GM12865 (cell line): ENCODE data around the gene ZNF236.

ENCODE experiments used
- DNase-seq: peaks from one replicate; pipeline ENCODE4 v3.0.0; 2010; ENCODE audit warnings: low read depth
- H3K4me3 ChIP-seq: 2 replicates; pipeline ENCODE4 v1.5.1; 2011; ENCODE audit warnings: mild to moderate bottlenecking, low read depth, low read length, control low read depth
- CTCF ChIP-seq: IDR thresholded peaks from 2 replicates; pipeline ENCODE4 v1.5.1; 2011; ENCODE audit warnings: low read length, control low read depth, low read depth, inconsistent platforms; ENCODE audit not compliant: insufficient read depth; ENCODE audit errors: missing control alignments

Gene ZNF236

GRCh38 chr18:76991021-76991688, 168.8 kb downstream of the ZNF236 start:
- no peak for TF ChIP-seq CTCF
- H3K4me3 ChIP-seq, result no peak overlapping the region
- DNase-seq, result no peak

- DNase-seq, result no peak
- no peak for TF ChIP-seq CTCF
- H3K4me3 ChIP-seq, result no peak overlapping the region
These were observed 170.1 kb downstream of the ZNF236 start for GRCh38 chr18:76992226-76993084.

GRCh38 chr18:76993085-76993382, 170.7 kb downstream of the ZNF236 start:
- no peak overlapping the region for H3K4me3 ChIP-seq
- no peak for TF ChIP-seq CTCF
- DNase-seq, result no peak

GRCh38 chr18:76993573-76993972, 171.2 kb downstream of the ZNF236 start:
- no peak for DNase-seq
- TF ChIP-seq CTCF, result no peak
- H3K4me3 ChIP-seq, result no peak overlapping the region

- H3K4me3 ChIP-seq, result no peak overlapping the region
- no peak for TF ChIP-seq CTCF
- DNase-seq, result no peak
These were observed 171.8 kb downstream of the ZNF236 start for GRCh38 chr18:76994086-76994654.

- TF ChIP-seq CTCF, result no peak
- DNase-seq, result no peak
- H3K4me3 ChIP-seq, result no peak overlapping the region
These were observed 173.5 kb downstream of the ZNF236 start for GRCh38 chr18:76995896-76996295.

GRCh38 chr18:76996429-76996828, 174.1 kb downstream of the ZNF236 start:
- TF ChIP-seq CTCF, result no peak

More at GRCh38 chr18:76996429-76996828, 174.1 kb downstream of the ZNF236 start:
- H3K4me3 ChIP-seq, result no peak overlapping the region
- no peak for DNase-seq
